ENCODE results near the gene KIF5C.

KIF5C gene

DNA sequence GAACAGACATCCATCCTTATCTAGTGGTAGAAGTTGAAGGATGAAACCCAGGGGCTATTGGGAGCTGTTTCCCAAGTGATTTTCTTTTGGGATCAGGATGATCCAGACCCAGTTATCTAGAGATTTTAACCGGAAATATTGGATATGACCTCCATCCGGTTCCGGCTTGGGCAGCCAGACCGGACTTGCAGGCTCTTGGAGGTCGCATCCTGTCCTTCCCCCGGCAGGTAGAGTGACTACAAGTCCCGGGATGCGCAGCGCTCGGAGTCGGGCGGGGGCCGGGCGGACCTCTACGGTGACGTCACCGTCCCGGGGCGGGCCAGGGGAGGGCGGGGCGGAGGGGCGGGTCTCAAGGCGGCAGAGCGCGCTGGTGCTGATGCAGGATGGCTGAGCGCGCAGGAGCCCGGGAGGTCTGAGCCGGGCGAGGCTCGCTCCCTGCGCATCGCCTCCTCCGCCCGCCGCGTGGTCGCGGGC is at the start of gene KIF5C:
KIF5C (plus strand) TSS at position 360 of the 474 bp plus-strand sequence. CDS start 391 bp downstream, outside the sequence.
- peak; percentile 94 for DNase-seq (ENCODE audit: extremely low spot score)
- TF ChIP-seq, protein P1, sequence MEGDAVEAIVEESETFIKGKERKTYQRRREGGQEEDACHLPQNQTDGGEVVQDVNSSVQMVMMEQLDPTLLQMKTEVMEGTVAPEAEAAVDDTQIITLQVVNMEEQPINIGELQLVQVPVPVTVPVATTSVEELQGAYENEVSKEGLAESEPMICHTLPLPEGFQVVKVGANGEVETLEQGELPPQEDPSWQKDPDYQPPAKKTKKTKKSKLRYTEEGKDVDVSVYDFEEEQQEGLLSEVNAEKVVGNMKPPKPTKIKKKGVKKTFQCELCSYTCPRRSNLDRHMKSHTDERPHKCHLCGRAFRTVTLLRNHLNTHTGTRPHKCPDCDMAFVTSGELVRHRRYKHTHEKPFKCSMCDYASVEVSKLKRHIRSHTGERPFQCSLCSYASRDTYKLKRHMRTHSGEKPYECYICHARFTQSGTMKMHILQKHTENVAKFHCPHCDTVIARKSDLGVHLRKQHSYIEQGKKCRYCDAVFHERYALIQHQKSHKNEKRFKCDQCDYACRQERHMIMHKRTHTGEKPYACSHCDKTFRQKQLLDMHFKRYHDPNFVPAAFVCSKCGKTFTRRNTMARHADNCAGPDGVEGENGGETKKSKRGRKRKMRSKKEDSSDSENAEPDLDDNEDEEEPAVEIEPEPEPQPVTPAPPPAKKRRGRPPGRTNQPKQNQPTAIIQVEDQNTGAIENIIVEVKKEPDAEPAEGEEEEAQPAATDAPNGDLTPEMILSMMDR (IDR thresholded peaks at IDR 0.05; ENCODE audit: control extremely low read depth, extremely low read depth, low read depth, missing control alignments): no peak
- POLR2A ChIA-PET: no interaction called here
- CTCF ChIA-PET: interaction anchor here (0.7 kb wide), 1 partner anchor 14 kb away, joined by 3 read pairs; no protein-coding TSS in a partner anchor

DNA sequence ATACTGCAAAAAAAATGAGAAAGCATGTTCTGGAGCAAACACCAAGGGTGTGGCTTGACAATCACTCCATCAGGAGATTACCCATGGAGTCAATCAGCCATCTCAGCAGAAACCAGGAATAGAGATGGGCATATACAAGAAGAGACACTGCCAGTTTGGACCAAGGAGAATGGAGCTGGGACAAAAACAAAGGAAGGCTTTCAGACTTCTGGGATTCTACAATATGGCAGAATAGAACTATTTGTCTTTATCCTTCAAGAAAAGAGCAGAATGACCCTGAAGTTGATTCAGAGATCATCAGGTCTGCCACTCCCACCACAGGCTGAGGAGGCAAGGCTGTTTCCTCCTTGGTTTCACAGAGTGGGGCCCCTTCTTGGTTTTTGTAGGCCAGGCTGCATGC is 48.2 kb upstream of the KIF5C start:
- TF ChIP-seq, protein P1 (IDR thresholded peaks at IDR 0.05; ENCODE audit: control extremely low read depth, extremely low read depth, low read depth, missing control alignments): no peak
- ChIA-PET POLR2A (no interaction called here), CTCF (no interaction called here)
- no peak for DNase-seq (ENCODE audit: extremely low spot score)

DNA sequence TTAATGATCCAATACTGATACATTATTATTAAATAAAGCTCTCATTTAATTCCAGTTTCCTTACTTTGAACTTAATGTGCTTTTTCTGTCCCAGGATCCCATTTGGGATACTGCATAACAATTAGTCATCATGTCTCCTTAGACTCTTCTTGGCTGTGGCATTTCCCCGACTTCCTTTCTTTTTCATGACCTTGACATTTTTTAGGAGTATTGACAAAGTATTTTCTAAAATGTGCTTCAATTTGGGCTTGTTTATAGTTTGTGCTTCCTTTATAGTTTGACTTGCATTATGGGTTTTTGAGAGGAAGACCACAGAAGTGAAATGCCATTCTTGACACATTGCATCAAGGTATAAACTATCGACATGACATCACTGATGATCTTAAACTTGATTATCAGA is 46.1 kb upstream of the KIF5C start:
- TF ChIP-seq, protein P1 (IDR thresholded peaks at IDR 0.05; ENCODE audit: control extremely low read depth, extremely low read depth, low read depth, missing control alignments): no peak
- no peak for DNase-seq (ENCODE audit: extremely low spot score)
- POLR2A ChIA-PET: no interaction called here
- CTCF ChIA-PET: interaction anchor here (0.9 to 1.1 kb wide), 2 partner anchors 12 to 20 kb away, joined by 3 read pairs; no protein-coding TSS in a partner anchor

DNA sequence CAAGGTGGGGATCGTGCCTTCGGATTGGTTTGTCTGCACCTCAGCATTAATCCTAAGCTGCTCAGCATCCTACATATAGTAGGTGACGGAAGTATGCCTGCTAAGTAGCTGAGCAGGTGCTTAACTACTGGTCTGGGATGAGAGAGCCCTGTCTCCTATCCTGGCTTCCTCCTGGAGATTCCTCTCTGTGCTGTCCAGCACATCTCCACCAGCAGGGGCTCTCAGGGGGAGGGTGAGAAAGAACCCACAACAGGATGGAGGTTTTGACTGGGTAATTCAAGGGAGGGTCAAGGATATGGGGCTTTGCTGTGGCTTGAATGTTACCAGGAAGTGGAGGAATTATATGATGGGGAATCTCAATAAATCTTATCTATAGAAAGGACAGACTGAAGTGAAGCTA is 45.4 kb upstream of the KIF5C start:
- TF ChIP-seq, protein P1 (IDR thresholded peaks at IDR 0.05; ENCODE audit: control extremely low read depth, extremely low read depth, low read depth, missing control alignments): no peak
- no peak for DNase-seq (ENCODE audit: extremely low spot score)
- ChIA-PET CTCF (interaction anchor here (0.9 to 1.2 kb wide), 3 partner anchors 13 to 20 kb away, joined by 3 to 4 read pairs (median 3); no protein-coding TSS in a partner anchor), POLR2A (no interaction called here)

DNA sequence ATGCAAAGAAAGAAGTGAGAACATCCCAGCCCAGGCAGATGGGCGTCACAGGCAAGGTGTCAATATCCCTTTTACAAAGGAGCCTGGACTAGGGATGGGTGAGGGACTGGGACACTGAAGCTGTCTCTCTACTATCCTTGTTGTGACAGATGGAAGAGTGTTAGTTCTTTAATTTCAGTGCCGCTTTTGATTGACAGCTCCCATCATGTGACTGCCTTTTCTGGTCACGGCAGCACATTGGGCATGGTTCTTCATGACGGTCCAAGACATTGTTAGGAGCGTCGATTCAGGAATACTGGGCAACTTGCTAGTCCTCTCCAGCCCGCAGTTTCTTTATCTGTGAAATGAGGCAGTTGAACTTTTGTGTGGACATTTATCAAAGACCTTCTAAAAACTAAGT is 42.4 kb upstream of the KIF5C start:
- no peak for DNase-seq (ENCODE audit: extremely low spot score)
- ChIA-PET POLR2A (no interaction called here), CTCF (interaction anchor here (0.7 to 3.1 kb wide), 3 partner anchors 16 to 38 kb away, joined by 3 to 7 read pairs (median 3); no protein-coding TSS in a partner anchor)
- TF ChIP-seq, protein P1 (IDR thresholded peaks at IDR 0.05; ENCODE audit: control extremely low read depth, extremely low read depth, low read depth, missing control alignments): no peak

DNA sequence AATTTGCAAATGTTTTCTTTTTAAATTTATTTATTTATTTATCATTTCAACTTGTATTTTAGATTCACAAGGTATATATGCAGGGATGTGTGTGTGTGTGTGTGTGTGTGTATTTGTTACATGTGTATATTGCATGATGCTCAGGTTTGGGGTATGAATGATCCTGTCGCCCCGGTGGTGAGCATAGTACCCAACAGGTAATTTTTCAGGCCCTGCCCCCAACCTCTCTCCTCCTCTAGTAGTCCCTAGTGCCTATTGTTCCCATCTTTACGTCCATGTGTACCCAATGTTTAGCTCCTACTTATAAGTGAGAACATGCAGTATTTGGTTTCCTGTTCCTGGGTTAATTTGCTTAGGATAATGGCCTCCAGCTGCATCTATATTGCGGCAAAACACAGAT is 33.0 kb upstream of the KIF5C start:
- TF ChIP-seq, protein P1 (IDR thresholded peaks at IDR 0.05; ENCODE audit: control extremely low read depth, extremely low read depth, low read depth, missing control alignments): no peak
- CTCF ChIA-PET: no interaction called here
- DNase-seq (ENCODE audit: extremely low spot score): no peak
- POLR2A ChIA-PET: no interaction called here
